Colonic mucosa (tissue), 4 donors: ENCODE results near the gene TCF7L2. TPM values are rescaled to one million over a fixed set of nuclear protein-coding genes. Genes with fewer than 3 reads are reported as not detected.
A peak's percentile ranks its signal among the peaks of the same experiment; 100 is the strongest.

Experiments used
- DNase-seq: peaks from one replicate; pipeline ENCODE4 v3.0.0-alpha.2; 2020
- H3K27ac ChIP-seq: fragments of 200-600 bp; one replicate; pipeline ENCODE4 v1.8.0; 2021
- H3K27me3 ChIP-seq: fragments of 200-600 bp; one replicate; pipeline ENCODE4 v1.8.0; 2021
- H3K36me3 ChIP-seq: fragments of 200-600 bp; one replicate; pipeline ENCODE4 v1.8.0; 2021
- H3K4me1 ChIP-seq: fragments of 200-600 bp; one replicate; pipeline ENCODE4 v1.8.0; 2021; ENCODE audit warnings: mild to moderate bottlenecking
- H3K4me3 ChIP-seq: fragments of 200-600 bp; one replicate; pipeline ENCODE4 v1.8.0; 2021
- H3K9ac ChIP-seq, 2 donors: one replicate each; pipeline ENCODE4 v1.7.0; 2013; ENCODE audit warnings: control low read depth in 2 of 2, low read depth in 2 of 2, low read length in 2 of 2
- H3K9me3 ChIP-seq: fragments of 200-600 bp; one replicate; pipeline ENCODE4 v1.8.0; 2021
- CTCF ChIP-seq: fragments of 200-600 bp; IDR thresholded peaks from one replicate; pipeline ENCODE4 v1.8.0; 2022; ENCODE audit warnings: antibody characterized with exemption, mild to moderate bottlenecking
- intact Hi-C: fragments of 100-400 bp; cut with DNase I; formaldehyde crosslinking; loops from one replicate; pipeline ENCODE4 v1.14.1; 2022
- total RNA-seq, 2 donors: library from RNA; stranded (reverse); fragmentation: NEBNext Ultra II Directional in 1 of 2; extraction: Animal tissue kit (Norgen Biotek cat#: 25700) in 1 of 2; gene quantifications; one replicate each; pipeline ENCODE4 v1.2.1, GENCODE V29; 2021
- donor health status: healthy.
- donor health status: DM: no; HTN: no; CAD: no.
- donor health status: DM: no; HTN: no; CAD: no.

The TCF7L2 gene
- total RNA-seq, 2 donors from 2014 or later, result 65.1 to 98.9 TPM

DNA sequence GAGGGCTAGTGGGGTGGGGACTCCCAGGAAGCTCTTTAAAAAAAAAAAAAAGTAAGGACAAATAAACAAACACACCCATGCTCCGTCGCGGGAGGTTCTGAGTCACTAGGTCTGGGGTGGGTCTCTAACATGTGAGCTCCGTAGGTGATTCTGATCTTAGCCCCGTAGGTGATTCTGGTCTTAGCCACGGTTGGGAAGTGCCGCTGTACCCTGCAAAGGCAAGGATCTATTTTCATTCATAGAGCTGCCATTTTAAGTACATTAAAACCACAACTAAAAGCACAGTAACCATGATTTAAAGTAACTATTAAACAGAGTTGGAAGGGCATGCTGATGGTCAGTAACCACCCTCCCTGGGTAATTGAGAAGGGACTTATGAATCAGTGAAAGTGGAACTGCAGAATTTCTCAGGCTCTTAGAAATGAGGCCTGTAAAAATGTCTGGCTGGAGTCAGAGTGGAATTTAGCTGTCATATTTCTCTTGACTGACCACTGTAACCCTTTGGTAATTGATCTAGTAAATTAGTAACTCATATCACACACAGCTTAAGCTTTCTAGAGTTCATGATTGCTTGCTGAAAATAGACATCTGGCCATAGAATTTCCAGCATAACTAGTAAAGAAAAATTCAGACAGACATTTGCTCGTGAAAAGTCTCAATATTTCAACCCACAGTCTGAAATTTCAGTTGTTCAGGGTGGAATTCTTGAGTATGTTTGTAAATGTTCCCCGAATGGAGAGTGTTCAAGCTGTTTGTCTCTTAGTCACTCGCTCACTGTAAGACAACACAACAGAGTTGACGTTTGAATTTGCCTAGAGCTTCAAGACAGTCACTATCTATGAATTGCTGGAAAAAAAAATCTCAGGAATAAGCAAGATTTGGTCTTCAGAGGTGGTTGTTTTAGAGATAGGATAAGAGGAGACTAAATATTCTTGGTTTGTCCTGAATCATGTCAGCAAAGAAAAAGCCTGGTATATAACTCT, 34.2 kb upstream of the TCF7L2 start:
- TF ChIP-seq CTCF, result no peak
- Histone ChIP-seq H3K27ac (peak overlapping the region; percentile 86), H3K27me3 (no peaks in the 10 kb centered on the region), H3K9me3 (no peaks in the 10 kb centered on the region), H3K36me3 (no peaks in the 10 kb centered on the region), H3K4me3 (no peak overlapping the region), H3K4me1 (no peaks in the 10 kb centered on the region), H3K9ac (peak overlapping the region; percentile 53 to 75)
- intact Hi-C loops, result no loop called here
- DNase-seq, result peak; percentile 86

GRCh38 chr10:112917681-112918080, 32.4 kb upstream of the TCF7L2 start:
- Histone ChIP-seq H3K27me3 (no peaks in the 10 kb centered on the region), H3K9ac (no peak overlapping the region), H3K4me3 (no peak overlapping the region), H3K27ac (no peak overlapping the region), H3K4me1 (no peaks in the 10 kb centered on the region), H3K9me3 (no peaks in the 10 kb centered on the region), H3K36me3 (no peaks in the 10 kb centered on the region)
- no peak for DNase-seq
- TF ChIP-seq CTCF, result no peak
- intact Hi-C loops, result no loop called here

- Histone ChIP-seq H3K4me1 (no peaks in the 10 kb centered on the region), H3K9me3 (no peaks in the 10 kb centered on the region), H3K27ac (no peak overlapping the region), H3K4me3 (no peak overlapping the region), H3K27me3 (no peaks in the 10 kb centered on the region), H3K9ac (no peak overlapping the region), H3K36me3 (no peaks in the 10 kb centered on the region)
- no peak for DNase-seq
- no peak for TF ChIP-seq CTCF
- intact Hi-C loops, result no loop called here
These were observed 31.3 kb upstream of the TCF7L2 start for GRCh38 chr10:112918771-112919170.

DNA sequence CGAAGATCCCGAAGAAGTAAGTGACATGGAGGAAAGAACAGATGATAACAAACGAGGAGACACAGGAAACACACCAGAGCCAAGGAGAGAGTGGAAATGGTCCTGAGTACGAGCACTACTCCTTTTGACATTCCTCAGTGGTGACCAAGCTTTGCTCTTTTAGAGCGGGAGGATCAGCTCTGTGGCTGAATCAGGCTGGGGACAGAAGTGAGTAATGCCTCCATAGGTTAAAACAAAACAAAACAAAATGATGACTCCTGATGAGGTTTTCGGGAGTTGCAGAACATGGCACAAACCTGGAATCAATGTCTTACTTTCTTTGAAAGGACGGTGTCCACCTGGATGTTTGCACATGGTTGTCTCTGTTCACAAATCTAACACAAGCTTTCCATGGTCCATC, 30.3 kb upstream of the TCF7L2 start:
- intact Hi-C loops, result no loop called here
- Histone ChIP-seq H3K9ac (no peak overlapping the region), H3K9me3 (no peaks in the 10 kb centered on the region), H3K27me3 (no peaks in the 10 kb centered on the region), H3K36me3 (no peaks in the 10 kb centered on the region), H3K4me1 (no peaks in the 10 kb centered on the region), H3K4me3 (no peak overlapping the region), H3K27ac (no peak overlapping the region)
- no peak for TF ChIP-seq CTCF
- no peak for DNase-seq

DNA sequence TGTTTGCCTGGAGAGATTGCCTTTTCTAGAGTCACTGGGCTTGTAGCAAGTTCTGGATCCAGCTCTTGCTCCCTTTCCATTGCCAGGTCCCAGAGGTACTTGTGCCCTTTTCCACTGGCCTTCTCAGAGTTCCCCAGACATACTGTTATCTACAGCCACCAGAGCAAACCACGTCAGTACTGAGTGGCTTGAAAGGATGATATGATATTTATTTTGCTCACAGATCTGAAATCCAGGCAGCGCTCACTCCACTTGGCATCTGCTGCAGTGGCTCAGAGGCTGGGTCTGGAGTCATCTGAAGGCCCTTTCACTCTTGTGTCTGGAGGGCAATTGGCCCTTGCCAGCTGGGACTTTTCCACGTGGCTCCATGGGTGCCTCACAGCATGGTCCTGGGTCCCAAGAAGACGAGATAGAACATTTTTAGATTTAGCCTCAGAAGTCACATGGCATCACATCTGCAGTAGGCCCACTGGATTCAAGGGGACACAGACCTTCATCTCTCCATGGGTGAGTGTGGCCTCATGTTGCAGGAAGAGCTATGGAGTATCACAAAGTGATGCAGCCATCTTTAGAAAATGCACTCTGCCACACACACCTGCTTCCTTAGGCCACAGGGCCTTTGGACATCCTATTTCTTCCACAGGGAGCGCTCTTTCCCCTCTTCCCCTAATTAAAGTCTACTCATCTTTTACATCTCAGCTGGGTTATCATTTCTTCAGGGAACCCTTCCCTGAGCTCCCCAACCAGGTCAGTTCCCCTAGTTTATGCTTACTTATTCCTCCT, 22.9 kb upstream of the TCF7L2 start:
- H3K9ac ChIP-seq, result no peak overlapping the region
- H3K36me3 ChIP-seq, result no peaks in the 10 kb centered on the region
- H3K4me1 ChIP-seq, result no peaks in the 10 kb centered on the region
- no peak for TF ChIP-seq CTCF
- H3K27me3 ChIP-seq, result no peaks in the 10 kb centered on the region
- H3K9me3 ChIP-seq, result no peaks in the 10 kb centered on the region
- H3K4me3 ChIP-seq, result no peak overlapping the region
- intact Hi-C loops, result no loop called here
- DNase-seq, result no peak
- H3K27ac ChIP-seq, result no peak overlapping the region
